ENCODE data around the gene EFS.

The EFS gene

GRCh38 chr14:23323838-23324454 is 41.0 kb downstream of the EFS start:
- no peak for DNase-seq (ENCODE audit: extremely low spot score)
- ChIA-PET CTCF (no interaction called here), POLR2A (interaction anchor here (0.9 to 8.9 kb wide), 2 partner anchors 20 to 30 kb away, joined by 4 to 256 read pairs; partner anchors contain the start of genes BCL2L2 and PPP1R3E)
- TF ChIP-seq NFRKB (IDR thresholded peaks at IDR 0.05) = no peak
- TF ChIP-seq LEF1 (IDR thresholded peaks at IDR 0.05; ENCODE audit: borderline replicate concordance) = no peak
- TF ChIP-seq ELF4 (IDR thresholded peaks at IDR 0.05) = no peak
- no peak for TF ChIP-seq FOXM1 (IDR thresholded peaks at IDR 0.05; ENCODE audit: borderline replicate concordance)
- TF ChIP-seq FOXA1 (IDR thresholded peaks at IDR 0.05) = no peak
- TF ChIP-seq TARDBP (IDR thresholded peaks at IDR 0.05) = no peak
- TF ChIP-seq HDGF (IDR thresholded peaks at IDR 0.05; ENCODE audit: borderline replicate concordance) = no peak
- TF ChIP-seq BHLHE40 (IDR thresholded peaks at IDR 0.05; ENCODE audit: borderline replicate concordance) = no peak
- TF ChIP-seq SUZ12 (IDR thresholded peaks at IDR 0.05) = no peak

GRCh38 chr14:23322568-23323517 is 42.1 kb downstream of the EFS start:
- POLR2A ChIA-PET = interaction anchor here (0.7 to 8.9 kb wide), 18 partner anchors 11 to 792 kb away, joined by 3 to 256 read pairs (median 6); partner anchors contain the start of genes AP1G2, BCL2L2, CMTM5 and DCAF11
- no peak for DNase-seq (ENCODE audit: extremely low spot score)
- TF ChIP-seq LEF1 (IDR thresholded peaks at IDR 0.05; ENCODE audit: borderline replicate concordance) = no peak
- no peak for TF ChIP-seq ZNF384 (IDR thresholded peaks at IDR 0.05)
- TF ChIP-seq PKNOX1 (IDR thresholded peaks at IDR 0.05) = no peak
- no peak for TF ChIP-seq HDGF (IDR thresholded peaks at IDR 0.05; ENCODE audit: borderline replicate concordance)
- TF ChIP-seq ARNT (IDR thresholded peaks at IDR 0.05) = no peak
- TF ChIP-seq L3MBTL2 (conservative IDR thresholded peaks at IDR 0.05) = no peak
- no peak for TF ChIP-seq TARDBP (IDR thresholded peaks at IDR 0.05)
- no peak for TF ChIP-seq NFRKB (IDR thresholded peaks at IDR 0.05)
- TF ChIP-seq FOXK2 (IDR thresholded peaks at IDR 0.05) = no peak
- no peak for TF ChIP-seq ELF4 (IDR thresholded peaks at IDR 0.05)
- CTCF ChIA-PET = interaction anchor here (0.6 to 2.6 kb wide), 6 partner anchors 16 to 216 kb away, joined by 3 to 13 read pairs (median 4); partner anchors contain the start of gene BCL2L2

GRCh38 chr14:23321572-23322547 is 43.1 kb downstream of the EFS start:
- TF ChIP-seq PKNOX1 (IDR thresholded peaks at IDR 0.05) = no peak
- no peak for TF ChIP-seq BHLHE40 (IDR thresholded peaks at IDR 0.05; ENCODE audit: borderline replicate concordance)
- TF ChIP-seq FOXM1 (IDR thresholded peaks at IDR 0.05; ENCODE audit: borderline replicate concordance) = no peak
- no peak for TF ChIP-seq ELF4 (IDR thresholded peaks at IDR 0.05)
- no peak for TF ChIP-seq ZNF384 (IDR thresholded peaks at IDR 0.05)
- no peak for TF ChIP-seq HDGF (IDR thresholded peaks at IDR 0.05; ENCODE audit: borderline replicate concordance)
- no peak for TF ChIP-seq L3MBTL2 (conservative IDR thresholded peaks at IDR 0.05)
- TF ChIP-seq CTBP1 (IDR thresholded peaks at IDR 0.05; ENCODE audit: borderline replicate concordance) = no peak
- TF ChIP-seq SP1 (IDR thresholded peaks at IDR 0.05) = no peak
- TF ChIP-seq FOXA1 (IDR thresholded peaks at IDR 0.05) = no peak
- TF ChIP-seq LEF1 (IDR thresholded peaks at IDR 0.05; ENCODE audit: borderline replicate concordance) = no peak
- TF ChIP-seq ARNT (IDR thresholded peaks at IDR 0.05) = no peak
- peak; percentile 34 for DNase-seq (ENCODE audit: extremely low spot score)

GRCh38 chr14:23320584-23321571 is 44.1 kb downstream of the EFS start, which contains the start of gene PABPN1:
Gene PABPN1, plus strand, starts transcription at chr14:23321457. Its CDS starts 13 bp downstream, at chr14:23321470.
- POLR2A ChIA-PET = interaction anchor here (0.6 to 8.9 kb wide), 35 partner anchors 9 to 868 kb away, joined by 3 to 256 read pairs (median 4); partner anchors contain the start of genes ACIN1, BCL2L2, C14orf119 and CMTM5
- DNase-seq (ENCODE audit: extremely low spot score) = peak; percentile 92
- TF ChIP-seq L3MBTL2 (conservative IDR thresholded peaks at IDR 0.05) = peak; percentile 64
- TF ChIP-seq SUZ12 (IDR thresholded peaks at IDR 0.05) = no peak
- TF ChIP-seq HDGF (IDR thresholded peaks at IDR 0.05; ENCODE audit: borderline replicate concordance) = peak; percentile 49; the same call in 1 of the 2 replicates
- no peak for TF ChIP-seq FOXK2 (IDR thresholded peaks at IDR 0.05)
- no peak for TF ChIP-seq FOXA1 (IDR thresholded peaks at IDR 0.05)
- no peak for TF ChIP-seq ARNT (IDR thresholded peaks at IDR 0.05)
- TF ChIP-seq FOXM1 (IDR thresholded peaks at IDR 0.05; ENCODE audit: borderline replicate concordance) = peak; percentile 13; the same call in 1 of the 2 replicates
- TF ChIP-seq CTBP1 (IDR thresholded peaks at IDR 0.05; ENCODE audit: borderline replicate concordance) = no peak
- TF ChIP-seq ELF4 (IDR thresholded peaks at IDR 0.05) = no peak; the same call in 1 of the 2 replicates
- no peak for TF ChIP-seq LEF1 (IDR thresholded peaks at IDR 0.05; ENCODE audit: borderline replicate concordance)
- no peak for TF ChIP-seq ZNF384 (IDR thresholded peaks at IDR 0.05)
- TF ChIP-seq SP1 (IDR thresholded peaks at IDR 0.05) = no peak
- peak; percentile 100 for TF ChIP-seq PKNOX1 (IDR thresholded peaks at IDR 0.05)
- TF ChIP-seq BHLHE40 (IDR thresholded peaks at IDR 0.05; ENCODE audit: borderline replicate concordance) = no peak
- TF ChIP-seq NFRKB (IDR thresholded peaks at IDR 0.05) = peak; percentile 65
- TF ChIP-seq TARDBP (IDR thresholded peaks at IDR 0.05) = no peak
- CTCF ChIA-PET = interaction anchor here (0.5 to 2.6 kb wide), 5 partner anchors 15 to 262 kb away, joined by 3 to 13 read pairs (median 4); partner anchors contain the start of gene BCL2L2

More at GRCh38 chr14:23321572-23322547, 43.1 kb downstream of the EFS start:
- CTCF ChIA-PET = interaction anchor here (0.6 to 2.6 kb wide), 7 partner anchors 16 to 217 kb away, joined by 3 to 13 read pairs (median 4); partner anchors contain the start of gene BCL2L2
- POLR2A ChIA-PET = interaction anchor here (0.7 to 8.9 kb wide), 31 partner anchors 10 to 867 kb away, joined by 3 to 256 read pairs (median 5); partner anchors contain the start of genes AP1G2, BCL2L2, CMTM5 and DCAF11
